Measurements from ENCODE around the gene ADGRB3.

Gene ADGRB3

GRCh38 chr6:68615938-68616337 lies 19.1 kb upstream of the ADGRB3 start:
- no peak overlapping the region for H3K4me3 ChIP-seq (ENCODE audit: low read length)
- H2AFZ ChIP-seq (ENCODE audit: low read length), result no peak overlapping the region
- H3K27me3 ChIP-seq (replicated peaks; ENCODE audit: insufficient read depth, low read length), result no peaks in the 10 kb centered on the region
- H3F3A ChIP-seq (ENCODE audit: insufficient read depth, low read length), result no peaks in the 10 kb centered on the region
- no peak overlapping the region for H3K4me2 ChIP-seq (ENCODE audit: low read depth, low read length)
- no peak for DNase-seq
- H4K20me1 ChIP-seq (ENCODE audit: insufficient read depth, low read length), result no peaks in the 10 kb centered on the region
- no peak overlapping the region for H3K27ac ChIP-seq (ENCODE audit: low read length)
- H3K79me2 ChIP-seq (ENCODE audit: low read length), result no peaks in the 10 kb centered on the region
- no peaks in the 10 kb centered on the region for H3K9me3 ChIP-seq (replicated peaks; ENCODE audit: insufficient read depth, low read length)
- TF ChIP-seq EZH2 (optimal IDR thresholded peaks at IDR 0.05; ENCODE audit: low read depth, low read length) (no peak), EZH2phosphoT487 (IDR thresholded peaks at IDR 0.05; ENCODE audit: low read length) (no peak)
- TF ChIP-seq, protein P1, sequence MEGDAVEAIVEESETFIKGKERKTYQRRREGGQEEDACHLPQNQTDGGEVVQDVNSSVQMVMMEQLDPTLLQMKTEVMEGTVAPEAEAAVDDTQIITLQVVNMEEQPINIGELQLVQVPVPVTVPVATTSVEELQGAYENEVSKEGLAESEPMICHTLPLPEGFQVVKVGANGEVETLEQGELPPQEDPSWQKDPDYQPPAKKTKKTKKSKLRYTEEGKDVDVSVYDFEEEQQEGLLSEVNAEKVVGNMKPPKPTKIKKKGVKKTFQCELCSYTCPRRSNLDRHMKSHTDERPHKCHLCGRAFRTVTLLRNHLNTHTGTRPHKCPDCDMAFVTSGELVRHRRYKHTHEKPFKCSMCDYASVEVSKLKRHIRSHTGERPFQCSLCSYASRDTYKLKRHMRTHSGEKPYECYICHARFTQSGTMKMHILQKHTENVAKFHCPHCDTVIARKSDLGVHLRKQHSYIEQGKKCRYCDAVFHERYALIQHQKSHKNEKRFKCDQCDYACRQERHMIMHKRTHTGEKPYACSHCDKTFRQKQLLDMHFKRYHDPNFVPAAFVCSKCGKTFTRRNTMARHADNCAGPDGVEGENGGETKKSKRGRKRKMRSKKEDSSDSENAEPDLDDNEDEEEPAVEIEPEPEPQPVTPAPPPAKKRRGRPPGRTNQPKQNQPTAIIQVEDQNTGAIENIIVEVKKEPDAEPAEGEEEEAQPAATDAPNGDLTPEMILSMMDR (IDR thresholded peaks at IDR 0.05; ENCODE audit: low read length), result no peak
- H3K9me2 ChIP-seq (replicated peaks; ENCODE audit: insufficient read depth, low read length), result no peaks in the 10 kb centered on the region
- no peaks in the 10 kb centered on the region for H3K36me3 ChIP-seq (replicated peaks; ENCODE audit: insufficient read depth, low read length)
- H3K9ac ChIP-seq (ENCODE audit: low read length), result no peak overlapping the region
- no peaks in the 10 kb centered on the region for H3K4me1 ChIP-seq (ENCODE audit: low read length)

DNA sequence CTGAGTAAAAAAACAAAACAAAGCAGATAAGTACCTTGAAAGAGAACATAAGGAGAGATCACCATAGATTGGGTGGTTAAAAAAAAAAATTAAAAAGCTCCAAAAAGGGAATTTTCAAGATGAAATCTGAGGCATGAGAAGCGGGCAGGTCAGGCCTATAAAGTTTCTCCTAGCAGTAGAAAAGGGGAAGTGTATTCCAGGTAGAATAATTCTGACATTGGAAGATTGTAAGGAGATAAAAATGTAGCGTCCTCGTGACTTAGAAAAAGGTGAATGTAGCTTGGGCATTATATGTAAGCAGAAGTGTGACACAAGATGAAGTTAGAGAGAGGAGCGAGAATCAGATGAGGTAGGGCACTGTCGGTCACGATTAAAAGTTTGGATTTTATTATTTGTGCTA lies 9.1 kb upstream of the ADGRB3 start:
- Histone ChIP-seq H3K4me2 (ENCODE audit: low read depth, low read length) (no peak overlapping the region), H4K20me1 (ENCODE audit: insufficient read depth, low read length) (no peaks in the 10 kb centered on the region), H2AFZ (ENCODE audit: low read length) (no peak overlapping the region), H3K9me3 (replicated peaks; ENCODE audit: insufficient read depth, low read length) (no peaks in the 10 kb centered on the region), H3K9ac (ENCODE audit: low read length) (no peak overlapping the region), H3K27me3 (replicated peaks; ENCODE audit: insufficient read depth, low read length) (no peaks in the 10 kb centered on the region), H3K4me3 (ENCODE audit: low read length) (no peak overlapping the region), H3K36me3 (replicated peaks; ENCODE audit: insufficient read depth, low read length) (no peaks in the 10 kb centered on the region), H3F3A (ENCODE audit: insufficient read depth, low read length) (no peaks in the 10 kb centered on the region), H3K4me1 (ENCODE audit: low read length) (no peaks in the 10 kb centered on the region), H3K79me2 (ENCODE audit: low read length) (no peaks in the 10 kb centered on the region), H3K27ac (ENCODE audit: low read length) (no peak overlapping the region), H3K9me2 (replicated peaks; ENCODE audit: insufficient read depth, low read length) (no peaks in the 10 kb centered on the region)
- TF ChIP-seq, protein P1 (IDR thresholded peaks at IDR 0.05; ENCODE audit: low read length), result no peak
- no peak for TF ChIP-seq EZH2phosphoT487 (IDR thresholded peaks at IDR 0.05; ENCODE audit: low read length)
- no peak for TF ChIP-seq EZH2 (optimal IDR thresholded peaks at IDR 0.05; ENCODE audit: low read depth, low read length)
- no peak for DNase-seq

DNA sequence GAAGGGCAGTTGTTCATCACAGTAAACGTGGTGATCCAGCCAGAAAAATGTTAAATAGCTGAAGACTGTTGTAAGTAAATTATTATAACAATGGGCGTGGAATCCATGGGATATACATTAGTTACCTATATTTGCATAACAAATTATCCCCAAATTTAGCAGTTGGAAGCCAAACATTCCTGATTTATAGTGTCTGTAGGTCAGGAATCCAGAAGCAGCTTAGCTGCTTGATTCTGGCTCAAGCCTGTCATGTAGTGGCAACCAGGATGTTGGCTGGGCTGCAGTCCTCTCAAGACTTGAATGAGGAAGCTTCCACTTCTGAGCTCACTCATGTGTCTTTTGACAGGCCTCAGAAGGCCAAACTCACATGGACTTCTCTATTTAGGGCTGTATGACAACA lies 6.9 kb upstream of the ADGRB3 start:
- Histone ChIP-seq H3K27me3 (replicated peaks; ENCODE audit: insufficient read depth, low read length) (no peaks in the 10 kb centered on the region), H3K4me1 (ENCODE audit: low read length) (no peaks in the 10 kb centered on the region), H4K20me1 (ENCODE audit: insufficient read depth, low read length) (no peaks in the 10 kb centered on the region), H3K4me3 (ENCODE audit: low read length) (no peak overlapping the region), H3F3A (ENCODE audit: insufficient read depth, low read length) (no peaks in the 10 kb centered on the region), H2AFZ (ENCODE audit: low read length) (no peak overlapping the region), H3K36me3 (replicated peaks; ENCODE audit: insufficient read depth, low read length) (no peaks in the 10 kb centered on the region), H3K9me2 (replicated peaks; ENCODE audit: insufficient read depth, low read length) (no peaks in the 10 kb centered on the region), H3K9me3 (replicated peaks; ENCODE audit: insufficient read depth, low read length) (no peaks in the 10 kb centered on the region), H3K4me2 (ENCODE audit: low read depth, low read length) (no peak overlapping the region), H3K9ac (ENCODE audit: low read length) (no peak overlapping the region), H3K27ac (ENCODE audit: low read length) (no peak overlapping the region), H3K79me2 (ENCODE audit: low read length) (no peaks in the 10 kb centered on the region)
- no peak for DNase-seq
- TF ChIP-seq, protein P1 (IDR thresholded peaks at IDR 0.05; ENCODE audit: low read length), result no peak
- TF ChIP-seq EZH2 (optimal IDR thresholded peaks at IDR 0.05; ENCODE audit: low read depth, low read length), result no peak
- no peak for TF ChIP-seq EZH2phosphoT487 (IDR thresholded peaks at IDR 0.05; ENCODE audit: low read length)
